Measurements from ENCODE around the gene SF3B3. TPM values are rescaled to one million over a fixed set of nuclear protein-coding genes. Genes with fewer than 3 reads are reported as not detected.

SF3B3 gene
- total and polyA plus RNA-seq, 10 of the 15 experiments (the other 5 are each of a cell fraction or from before 2014, with no cell fraction given): 134 to 453 (median 215) TPM

DNA sequence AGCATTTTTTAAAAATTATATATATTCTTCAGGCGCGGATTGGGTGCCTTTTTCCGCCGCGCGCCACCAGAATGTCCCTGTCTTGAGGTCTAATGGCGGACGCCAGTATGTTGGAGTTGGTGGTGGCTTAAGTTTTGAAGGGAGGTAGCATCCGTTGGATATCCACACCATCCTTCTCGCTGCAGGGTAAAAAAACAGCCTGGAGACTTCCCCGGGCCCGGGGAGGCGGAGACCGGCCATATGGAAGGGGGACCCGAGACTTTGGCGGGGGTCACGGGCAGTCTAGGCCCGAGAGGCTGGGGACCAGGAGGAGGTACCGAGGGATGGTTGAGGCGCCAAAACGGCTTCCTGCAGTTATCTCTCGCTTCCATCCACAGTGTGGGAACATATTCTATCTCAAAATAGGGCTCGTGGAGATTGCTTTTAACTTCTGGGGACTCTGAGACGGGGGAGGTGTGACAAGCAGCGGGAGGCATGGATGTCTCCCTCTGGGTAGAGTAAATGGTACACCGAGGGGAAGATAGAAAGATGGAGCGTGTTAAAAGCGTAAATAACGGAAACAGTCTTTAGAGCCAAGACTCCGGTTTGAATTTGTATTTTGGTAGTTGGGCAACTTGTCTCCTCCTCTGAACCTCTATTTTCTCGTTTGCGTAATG, at the start of gene SF3B3 (continued):
- TF ChIP-seq, protein P1, sequence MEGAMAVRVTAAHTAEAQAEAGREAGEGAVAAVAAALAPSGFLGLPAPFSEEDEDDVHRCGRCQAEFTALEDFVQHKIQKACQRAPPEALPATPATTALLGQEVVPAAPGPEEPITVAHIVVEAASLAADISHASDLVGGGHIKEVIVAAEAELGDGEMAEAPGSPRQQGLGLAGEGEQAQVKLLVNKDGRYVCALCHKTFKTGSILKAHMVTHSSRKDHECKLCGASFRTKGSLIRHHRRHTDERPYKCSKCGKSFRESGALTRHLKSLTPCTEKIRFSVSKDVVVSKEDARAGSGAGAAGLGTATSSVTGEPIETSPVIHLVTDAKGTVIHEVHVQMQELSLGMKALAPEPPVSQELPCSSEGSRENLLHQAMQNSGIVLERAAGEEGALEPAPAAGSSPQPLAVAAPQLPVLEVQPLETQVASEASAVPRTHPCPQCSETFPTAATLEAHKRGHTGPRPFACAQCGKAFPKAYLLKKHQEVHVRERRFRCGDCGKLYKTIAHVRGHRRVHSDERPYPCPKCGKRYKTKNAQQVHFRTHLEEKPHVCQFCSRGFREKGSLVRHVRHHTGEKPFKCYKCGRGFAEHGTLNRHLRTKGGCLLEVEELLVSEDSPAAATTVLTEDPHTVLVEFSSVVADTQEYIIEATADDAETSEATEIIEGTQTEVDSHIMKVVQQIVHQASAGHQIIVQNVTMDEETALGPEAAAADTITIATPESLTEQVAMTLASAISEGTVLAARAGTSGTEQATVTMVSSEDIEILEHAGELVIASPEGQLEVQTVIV (IDR thresholded peaks at IDR 0.05; ENCODE audit: borderline replicate concordance, partially characterized antibody): no peak
- peak; percentile 82; the same call in 1 of the 2 replicates for TF ChIP-seq CHD1 (IDR thresholded peaks at IDR 0.05; ENCODE audit: low read depth, low read length)
- TF ChIP-seq TARDBP (IDR thresholded peaks at IDR 0.05; ENCODE audit: borderline replicate concordance): 0 out of 2 replicates have a peak, but pooled peaks have one; percentile 65
- TF ChIP-seq CEBPZ (IDR thresholded peaks at IDR 0.05; ENCODE audit: low read depth, low read length): no peak
- TF ChIP-seq KLF5 (IDR thresholded peaks at IDR 0.05; ENCODE audit: partially characterized antibody): no peak
- no peak for TF ChIP-seq JUNB (IDR thresholded peaks at IDR 0.05)
- TF ChIP-seq TCF3 (IDR thresholded peaks at IDR 0.05; ENCODE audit: borderline replicate concordance, insufficient read depth, low read depth, low read length): 0 out of 2 replicates have a peak, but pooled peaks have one; percentile 21
- TF ChIP-seq SRF (IDR thresholded peaks at IDR 0.05; ENCODE audit: low read depth in 2 of 2, low read length in 2 of 2): no peak
- no peak for TF ChIP-seq ZNF592 (IDR thresholded peaks at IDR 0.05)
- TF ChIP-seq SMARCA5 (IDR thresholded peaks at IDR 0.05): peak; percentile 85
- no peak for TF ChIP-seq ZBTB11 (CRISPR knock-in tag; IDR thresholded peaks at IDR 0.05)
- TF ChIP-seq FOS (IDR thresholded peaks at IDR 0.05; ENCODE audit: borderline replicate concordance, extremely low read depth, insufficient read length): no peak
- peak; percentile 39 for TF ChIP-seq ZZZ3 (IDR thresholded peaks at IDR 0.05; ENCODE audit: control insufficient read depth, insufficient read length, low read depth)
- TF ChIP-seq BACH1 (IDR thresholded peaks at IDR 0.05; ENCODE audit: borderline replicate concordance): peak; percentile 74; the same call in 1 of the 2 replicates
- TF ChIP-seq NR2F1 (conservative IDR thresholded peaks at IDR 0.05): peak; percentile 61
- TF ChIP-seq ZNF622 (IDR thresholded peaks at IDR 0.05): no peak

Data from GM12878 (cell line).